Prostate gland (tissue), 2 donors: ENCODE measurements around the gene DOCK4.

Source experiments
- POLR2A ChIP-seq: fragments of 450-650 bp; IDR thresholded peaks from one replicate; pipeline ENCODE4 v1.6.1; 2016; ENCODE audit warnings: antibody characterized with exemption, mild to moderate bottlenecking
- POLR2AphosphoS5 ChIP-seq: sonication (generic); formaldehyde crosslinking; IDR thresholded peaks from one replicate; pipeline ENCODE4 v1.6.1; 2017; ENCODE audit warnings: antibody characterized with exemption
- TF ChIP-seq, protein P1 (sequence below), 4 experiments: fragments of 200-600 bp in 2 of 4; fragments of 450-650 bp in 2 of 4; sonication (generic) in 2 of 4; IDR thresholded peaks; 1 replicate in 3 of 4; 2 replicates in 1 of 4; pipeline ENCODE4 v1.5.1; 2016 to 2019; ENCODE audit warnings: antibody characterized with exemption in 4 of 4, mild to moderate bottlenecking in 2 of 4, moderate library complexity in 2 of 4

DNA sequence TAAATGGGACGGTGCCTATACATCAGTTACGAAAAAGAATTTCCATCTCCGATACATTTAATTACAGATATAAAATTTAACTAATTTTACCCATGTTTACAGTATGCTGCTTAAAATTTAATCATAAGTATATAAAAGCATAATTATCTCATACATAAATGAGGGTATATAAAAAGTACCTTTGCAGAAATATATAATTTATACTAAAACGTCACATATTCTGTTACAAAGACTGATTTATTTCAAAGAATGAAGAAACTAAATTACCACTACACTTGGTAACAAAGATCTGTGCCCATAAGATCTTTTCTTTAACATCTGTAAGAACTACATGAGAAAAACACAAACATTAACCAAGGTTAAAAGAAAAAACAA lies 2.8 kb downstream of the DOCK4 start:
- no peak for TF ChIP-seq POLR2AphosphoS5
- TF ChIP-seq, protein P1, sequence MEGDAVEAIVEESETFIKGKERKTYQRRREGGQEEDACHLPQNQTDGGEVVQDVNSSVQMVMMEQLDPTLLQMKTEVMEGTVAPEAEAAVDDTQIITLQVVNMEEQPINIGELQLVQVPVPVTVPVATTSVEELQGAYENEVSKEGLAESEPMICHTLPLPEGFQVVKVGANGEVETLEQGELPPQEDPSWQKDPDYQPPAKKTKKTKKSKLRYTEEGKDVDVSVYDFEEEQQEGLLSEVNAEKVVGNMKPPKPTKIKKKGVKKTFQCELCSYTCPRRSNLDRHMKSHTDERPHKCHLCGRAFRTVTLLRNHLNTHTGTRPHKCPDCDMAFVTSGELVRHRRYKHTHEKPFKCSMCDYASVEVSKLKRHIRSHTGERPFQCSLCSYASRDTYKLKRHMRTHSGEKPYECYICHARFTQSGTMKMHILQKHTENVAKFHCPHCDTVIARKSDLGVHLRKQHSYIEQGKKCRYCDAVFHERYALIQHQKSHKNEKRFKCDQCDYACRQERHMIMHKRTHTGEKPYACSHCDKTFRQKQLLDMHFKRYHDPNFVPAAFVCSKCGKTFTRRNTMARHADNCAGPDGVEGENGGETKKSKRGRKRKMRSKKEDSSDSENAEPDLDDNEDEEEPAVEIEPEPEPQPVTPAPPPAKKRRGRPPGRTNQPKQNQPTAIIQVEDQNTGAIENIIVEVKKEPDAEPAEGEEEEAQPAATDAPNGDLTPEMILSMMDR (IDR thresholded peaks at IDR 0.05): no peak
- TF ChIP-seq POLR2A: no peak
